GM19455 (cell line): ENCODE results near the gene FANCE.

Experiments used
- ATAC-seq: cut with Tn5 transposase; IDR thresholded peaks from one replicate; pipeline ENCODE4 v1.9.1; 2021; ENCODE audit not compliant: unreplicated experiment

The FANCE gene, protein sequence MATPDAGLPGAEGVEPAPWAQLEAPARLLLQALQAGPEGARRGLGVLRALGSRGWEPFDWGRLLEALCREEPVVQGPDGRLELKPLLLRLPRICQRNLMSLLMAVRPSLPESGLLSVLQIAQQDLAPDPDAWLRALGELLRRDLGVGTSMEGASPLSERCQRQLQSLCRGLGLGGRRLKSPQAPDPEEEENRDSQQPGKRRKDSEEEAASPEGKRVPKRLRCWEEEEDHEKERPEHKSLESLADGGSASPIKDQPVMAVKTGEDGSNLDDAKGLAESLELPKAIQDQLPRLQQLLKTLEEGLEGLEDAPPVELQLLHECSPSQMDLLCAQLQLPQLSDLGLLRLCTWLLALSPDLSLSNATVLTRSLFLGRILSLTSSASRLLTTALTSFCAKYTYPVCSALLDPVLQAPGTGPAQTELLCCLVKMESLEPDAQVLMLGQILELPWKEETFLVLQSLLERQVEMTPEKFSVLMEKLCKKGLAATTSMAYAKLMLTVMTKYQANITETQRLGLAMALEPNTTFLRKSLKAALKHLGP

GRCh38 chr6:35452183-35453090 lies at the start of gene FANCE:
Gene FANCE (plus strand): TSS chr6:35452338. CDS start chr6:35452546, 208 bp downstream.
- ATAC-seq, result peak; percentile 90

DNA sequence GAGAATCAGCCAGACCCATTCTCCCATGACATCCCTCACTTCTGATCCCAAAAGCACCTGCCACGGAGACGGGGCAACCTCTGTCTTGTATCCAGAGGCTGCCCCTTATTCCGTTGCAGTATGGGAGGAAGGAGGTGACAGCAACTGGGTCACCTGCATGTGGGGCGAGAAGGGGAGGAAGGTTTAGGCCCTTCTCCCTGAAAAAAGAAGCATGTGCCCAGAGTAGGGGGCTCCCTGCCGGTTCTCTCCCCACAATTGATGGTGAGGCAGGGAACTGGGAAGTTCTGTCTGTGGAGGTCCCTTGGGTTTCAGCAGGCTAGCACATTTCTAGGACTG lies 49.3 kb upstream of the FANCE start:
- ATAC-seq, result no peak

DNA sequence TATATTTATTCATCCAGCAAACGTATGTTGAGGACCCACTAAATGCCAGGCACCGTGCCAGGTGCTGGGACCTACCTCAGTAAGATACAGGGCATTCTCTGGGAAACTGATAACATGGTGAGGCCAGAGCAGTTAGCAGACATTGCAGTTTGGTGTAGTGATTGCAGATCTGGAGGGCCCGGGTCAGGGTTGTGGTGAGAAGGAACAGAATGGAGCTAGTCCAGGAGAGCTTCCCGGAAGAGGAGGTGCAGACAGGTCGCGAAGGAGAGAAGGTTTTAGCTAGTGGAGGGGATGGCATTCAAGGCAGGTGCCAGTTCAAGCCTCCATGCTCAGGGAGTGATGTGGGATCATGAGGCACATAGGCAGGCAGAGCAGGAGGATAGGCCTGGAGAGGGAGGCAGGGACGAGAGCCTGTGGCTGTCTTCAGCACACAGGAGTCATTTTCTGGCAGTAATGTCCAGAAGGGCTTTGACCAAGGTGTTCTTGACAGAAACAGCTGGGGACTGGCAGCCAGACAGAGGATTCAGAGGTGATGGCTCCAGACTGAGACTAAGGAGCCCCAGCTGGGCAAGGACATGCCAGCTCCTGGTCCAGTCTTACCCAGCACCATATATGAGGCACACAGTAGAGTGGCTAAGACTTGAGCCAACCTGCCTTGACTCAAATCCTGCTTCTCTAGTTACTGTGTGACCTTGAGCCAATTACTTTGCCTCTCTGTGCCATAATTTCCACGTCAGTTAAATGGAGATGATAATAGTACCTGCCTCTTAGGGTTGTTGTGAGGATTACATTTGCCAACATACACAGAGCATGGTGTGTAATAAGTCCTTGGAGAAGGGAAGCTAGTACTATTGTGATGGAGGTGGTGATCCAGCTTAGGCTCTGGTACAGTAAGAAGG lies 48.3 kb upstream of the FANCE start:
- no peak for ATAC-seq

DNA sequence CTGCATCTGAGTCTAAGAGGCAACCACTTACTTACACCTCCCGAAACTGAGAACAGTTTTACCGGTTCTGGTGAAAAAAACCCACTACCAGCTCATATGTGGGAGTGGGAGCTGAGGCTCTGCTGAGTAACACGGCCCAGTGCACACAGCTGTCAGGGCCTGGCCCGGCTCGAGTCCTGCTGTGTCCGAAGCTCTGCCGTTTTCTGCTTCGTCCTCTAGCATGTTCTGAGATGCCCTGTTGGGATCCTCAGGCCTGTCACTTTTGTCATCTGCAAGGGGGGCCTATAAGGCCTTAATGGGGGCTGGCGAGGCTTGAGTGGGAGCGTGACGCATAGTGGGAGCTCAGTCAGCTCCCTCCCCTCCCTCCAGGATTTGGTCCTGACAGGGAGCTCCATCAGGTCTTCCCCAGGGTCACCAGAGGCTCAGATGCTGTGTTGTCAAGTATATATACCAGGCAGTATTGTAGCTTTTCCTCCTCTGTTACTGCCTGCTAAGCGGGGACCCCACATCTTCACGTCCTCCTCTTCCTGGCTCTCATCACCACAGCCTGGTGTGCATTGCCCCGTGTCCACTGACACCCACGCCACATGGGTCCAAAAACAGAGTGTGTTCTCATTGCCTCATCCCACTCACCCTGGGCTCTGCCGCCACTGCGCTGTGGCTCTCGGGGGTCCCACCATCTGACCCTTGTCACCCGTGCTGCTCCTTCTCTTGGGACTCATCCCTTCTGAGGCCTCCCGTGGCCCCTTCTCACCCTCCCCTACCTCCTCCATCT lies 45.2 kb upstream of the FANCE start:
- no peak for ATAC-seq

DNA sequence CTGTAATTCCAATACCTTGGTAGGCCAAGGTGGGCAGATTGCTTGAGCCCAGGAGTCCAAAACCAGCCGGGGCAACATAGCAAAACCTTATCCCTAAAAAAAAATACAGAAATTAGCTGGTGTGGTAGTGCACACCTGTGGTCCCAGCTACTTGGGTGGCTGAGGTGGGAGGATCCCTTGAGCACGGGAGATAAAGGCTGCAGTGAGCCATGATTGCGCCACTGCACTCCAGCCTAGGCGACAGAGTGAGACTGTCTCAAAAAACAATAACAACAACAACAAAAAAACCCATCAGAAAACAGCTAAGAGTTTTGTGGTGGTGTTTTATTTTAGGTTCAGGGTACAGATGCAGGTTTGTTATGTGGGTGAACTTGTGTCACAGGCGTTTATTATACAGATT lies 42.9 kb upstream of the FANCE start:
- ATAC-seq, result no peak

GRCh38 chr6:35410131-35410530 lies 42.0 kb upstream of the FANCE start:
- no peak for ATAC-seq

GRCh38 chr6:35411066-35411465 lies 41.1 kb upstream of the FANCE start:
- no peak for ATAC-seq

DNA sequence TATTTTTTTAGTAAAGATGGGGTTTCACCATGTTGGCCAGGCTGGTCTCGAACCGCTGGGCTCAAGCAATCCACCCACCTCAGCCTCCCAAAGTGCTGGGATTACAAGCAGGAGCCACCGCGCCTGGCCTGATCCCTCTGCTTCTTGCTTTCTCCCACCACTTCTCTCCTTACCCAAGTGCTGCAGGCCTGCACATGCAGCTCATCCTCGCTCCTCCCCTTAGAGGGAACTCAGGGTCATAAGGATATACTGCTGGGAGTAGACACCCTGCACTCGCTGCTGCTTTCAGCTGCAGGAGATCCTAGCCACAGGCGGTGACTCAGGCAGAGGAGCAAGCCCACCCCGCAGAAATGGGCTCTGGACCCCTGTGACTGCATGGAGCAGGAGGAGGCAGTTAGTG lies 40.0 kb upstream of the FANCE start:
- no peak for ATAC-seq

DNA sequence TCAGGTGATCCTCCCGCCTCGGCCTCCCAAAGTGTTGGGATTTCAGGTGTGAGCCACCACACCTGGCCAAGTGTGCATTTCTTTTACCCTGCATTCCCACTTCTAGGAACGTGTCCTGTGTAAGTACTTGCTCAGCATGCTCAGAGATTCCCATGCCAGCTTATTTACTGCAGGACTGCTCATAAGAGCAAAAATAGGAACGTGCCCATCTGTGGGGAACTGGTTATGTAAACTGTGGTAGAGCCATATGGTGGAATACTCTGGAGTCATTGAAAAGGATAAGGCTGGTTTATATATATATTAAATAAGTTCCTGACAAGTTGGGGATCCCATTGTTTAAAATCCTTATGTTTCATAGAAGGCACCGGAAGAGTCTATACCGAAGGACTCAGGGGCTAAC lies 38.2 kb upstream of the FANCE start:
- ATAC-seq, result no peak

- ATAC-seq, result no peak
These were observed 36.9 kb upstream of the FANCE start for GRCh38 chr6:35415065-35415891.

DNA sequence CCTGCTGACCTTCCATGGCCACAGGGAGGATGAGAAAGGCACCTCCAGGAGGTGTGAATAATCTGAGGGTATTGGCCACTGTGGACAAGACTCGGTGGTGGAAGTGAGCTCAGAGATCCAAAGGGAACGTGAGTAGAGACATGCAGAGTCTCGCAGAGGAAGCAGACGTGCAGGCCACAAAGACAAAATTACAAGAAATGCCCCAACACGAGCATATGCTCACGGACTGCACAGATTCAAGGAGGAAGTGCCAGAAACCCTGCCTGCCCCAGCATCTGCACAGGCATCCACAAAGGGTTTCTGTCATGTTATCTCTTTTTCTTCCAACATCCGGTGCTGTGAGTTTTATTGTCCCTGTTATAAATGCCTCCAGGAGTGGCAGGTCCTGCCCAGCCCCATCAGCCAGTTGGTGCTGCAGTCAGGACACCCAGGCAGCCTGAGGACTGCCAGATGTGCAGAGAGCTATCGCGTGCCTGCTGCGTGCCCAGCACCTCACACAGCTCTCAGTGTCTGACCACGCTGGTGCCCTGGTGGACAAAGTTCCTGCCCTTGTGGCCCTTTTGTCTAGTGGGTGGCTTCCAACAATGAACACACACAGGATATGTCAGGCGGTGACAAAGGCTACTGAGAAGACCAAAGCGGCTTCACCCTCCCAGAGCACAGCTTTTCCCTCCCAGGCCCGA lies 34.0 kb upstream of the FANCE start:
- ATAC-seq, result no peak

DNA sequence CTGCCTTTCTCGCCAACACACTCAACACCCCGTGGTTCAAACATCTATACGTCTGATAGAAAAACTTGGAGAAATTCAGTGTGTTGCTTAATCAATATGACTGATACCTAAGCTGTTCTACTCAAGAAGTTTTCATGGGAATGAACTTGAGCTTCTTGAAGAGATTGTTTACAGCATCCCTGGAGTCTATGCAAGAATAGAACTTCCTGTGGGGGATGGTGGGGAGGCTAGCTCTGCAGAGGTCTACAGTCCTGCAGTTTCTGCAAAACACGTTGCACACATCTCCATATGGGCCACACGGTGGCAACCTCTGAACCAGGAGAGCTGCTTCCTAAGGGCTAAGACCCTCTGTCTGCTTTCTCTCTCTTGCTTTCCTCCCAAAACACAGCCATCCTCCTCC lies 32.7 kb upstream of the FANCE start:
- ATAC-seq, result no peak

DNA sequence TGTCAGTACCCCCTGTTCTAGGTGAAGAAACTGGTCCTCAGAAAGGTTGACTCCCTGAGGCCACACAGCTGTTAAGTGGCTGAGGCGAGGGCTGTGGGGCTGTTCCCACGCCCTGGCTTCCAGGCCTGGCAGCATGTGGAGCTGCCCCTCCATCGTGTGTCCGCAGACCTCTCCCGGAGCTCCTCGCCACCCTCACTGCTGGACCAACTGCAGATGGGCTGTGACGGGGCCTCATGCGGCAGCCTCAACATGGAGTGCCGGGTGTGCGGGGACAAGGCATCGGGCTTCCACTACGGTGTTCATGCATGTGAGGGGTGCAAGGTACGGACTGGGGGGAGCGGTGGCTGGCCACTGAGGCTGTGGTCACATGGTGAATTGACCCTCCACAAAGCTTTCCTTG lies 32.2 kb upstream of the FANCE start:
- ATAC-seq, result no peak

GRCh38 chr6:35425284-35425683 lies 26.9 kb upstream of the FANCE start:
- ATAC-seq, result no peak

GRCh38 chr6:35426074-35426473 lies 26.1 kb upstream of the FANCE start:
- ATAC-seq, result no peak

GRCh38 chr6:35427435-35427834 lies 24.7 kb upstream of the FANCE start:
- no peak for ATAC-seq

GRCh38 chr6:35427851-35428321 lies 24.3 kb upstream of the FANCE start:
- ATAC-seq, result no peak

GRCh38 chr6:35428421-35429149 lies 23.6 kb upstream of the FANCE start:
- ATAC-seq, result no peak
